ENCODE measurements around the gene REM1.

- TF ChIP-seq CTCF (conservative IDR thresholded peaks at IDR 0.05; ENCODE audit: low read depth, low read length) (no peak), EZH2 (IDR thresholded peaks at IDR 0.05; ENCODE audit: borderline replicate concordance, low read depth, low read length, poor library complexity, severe bottlenecking) (no peak)
These were observed 13.0 kb downstream of the REM1 start for GRCh38 chr20:31488115-31488514.

Measured in A673 (cell line).